Activated CD4-positive, alpha-beta T cell treated with anti-CD3 and anti-CD28 coated beads for 36 hours (primary cell): ENCODE measurements around the gene RGS3. TPM values are rescaled to one million over a fixed set of nuclear protein-coding genes. Genes with fewer than 3 reads are reported as not detected.
A peak's percentile ranks its signal among the peaks of the same experiment; 100 is the strongest.

Source experiments
- ATAC-seq: fragments of 200-7000 bp; cut with Tn5 transposase; one replicate; pipeline ENCODE4 v1.10.0; 2021; ENCODE audit warnings: mild to moderate bottlenecking, moderate library complexity
- CTCF ChIA-PET: fragments of 350-600 bp; sonication (Branson Sonifier 250); formaldehyde crosslinking; loops from one replicate; lab custom pipeline; 2021; ENCODE audit warnings: antibody characterized with exemption; lab: Charles Lee
- POLR2A ChIA-PET: fragments of 350-600 bp; sonication (Branson Sonifier 250); formaldehyde crosslinking; loops from one replicate; lab custom pipeline; 2021; ENCODE audit warnings: antibody characterized with exemption, inconsistent platforms; lab: Charles Lee
- DNase-seq: peaks from one replicate; pipeline ENCODE4 v3.0.0-alpha.2; 2020
- H3K27ac Mint-ChIP-seq: one replicate; pipeline ENCODE4 v1.8.0; 2021; ENCODE audit warnings: mixed read lengths
- H3K27me3 Mint-ChIP-seq: one replicate; pipeline ENCODE4 v1.8.0; 2021; ENCODE audit warnings: mixed read lengths
- H3K36me3 Mint-ChIP-seq: one replicate; pipeline ENCODE4 v1.8.0; 2021; ENCODE audit warnings: low read depth, mixed read lengths
- H3K4me1 Mint-ChIP-seq: one replicate; pipeline ENCODE4 v1.8.0; 2021; ENCODE audit warnings: mixed read lengths
- H3K4me3 Mint-ChIP-seq: one replicate; pipeline ENCODE4 v1.8.0; 2021; ENCODE audit warnings: mild to moderate bottlenecking, moderate library complexity, mixed read lengths
- H3K9me3 Mint-ChIP-seq: one replicate; pipeline ENCODE4 v1.8.0; 2021; ENCODE audit warnings: low read depth, mixed read lengths
- intact Hi-C, 2 experiments: fragments of 100-400 bp; cut with DNase I in 1 of 2; cut with micrococcal nuclease in 1 of 2; formaldehyde crosslinking; loops; one replicate each; pipeline versions ENCODE4 v1.14.2 to v1.15.1; 2022 to 2024; cut with DNase I, micrococcal nuclease
- total RNA-seq, 2 experiments: library from RNA; stranded (reverse); gene quantifications; one replicate each; pipeline ENCODE4 v1.2.3, GENCODE V29; 2021

Gene RGS3
- total RNA-seq, 2 experiments from 2014 or later, result 55.9 to 62.2 TPM

GRCh38 chr9:113530022-113530635 is 66.6 kb downstream of the RGS3 start:
- Mint-ChIP-seq H3K27ac (no peak overlapping the region), H3K27me3 (no peaks in the 10 kb centered on the region), H3K4me1 (peaks cover under 1% of the 10 kb centered on the region), H3K4me3 (no peak overlapping the region), H3K9me3 (no peaks in the 10 kb centered on the region), H3K36me3 (peaks cover 29% of the 10 kb centered on the region)
- DNase-seq, result no peak
- ATAC-seq, result no peak
- ChIA-PET POLR2A (no interaction called here), CTCF (interaction anchor here (0.8 kb wide), 1 partner anchor 15 kb away, joined by 3 read pairs; no protein-coding TSS in a partner anchor)
- intact Hi-C loops, result no loop called here

DNA sequence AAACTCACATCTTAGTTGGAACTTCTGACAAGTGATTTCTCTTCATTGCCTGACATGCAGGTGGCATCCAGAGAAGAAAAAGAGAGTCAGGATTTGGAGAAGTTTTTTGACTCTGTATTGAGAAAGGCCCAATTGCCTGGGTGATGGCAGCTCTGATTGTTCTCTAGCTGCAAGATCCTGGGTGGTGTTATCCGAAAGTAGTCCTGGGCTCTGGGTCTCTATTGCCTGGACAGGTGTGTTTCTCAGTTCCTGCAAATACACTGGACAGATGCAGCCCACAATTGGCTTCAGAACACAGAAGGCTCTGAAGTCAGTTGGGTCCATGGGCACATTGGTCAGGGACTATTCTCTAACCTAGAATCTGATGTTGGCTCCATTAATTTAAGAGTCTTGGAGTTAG is 67.4 kb downstream of the RGS3 start:
- Mint-ChIP-seq H3K4me1 (no peaks in the 10 kb centered on the region), H3K27me3 (no peaks in the 10 kb centered on the region), H3K9me3 (no peaks in the 10 kb centered on the region), H3K4me3 (no peak overlapping the region), H3K27ac (no peak overlapping the region), H3K36me3 (peaks cover 28% of the 10 kb centered on the region)
- ATAC-seq, result no peak
- no peak for DNase-seq
- POLR2A ChIA-PET, result no interaction called here
- intact Hi-C loops, result no loop called here
- CTCF ChIA-PET, result interaction anchor here (1.3 kb wide), 1 partner anchor 13 kb away, joined by 4 read pairs; no protein-coding TSS in a partner anchor

- intact Hi-C loops, result no loop called here
- Mint-ChIP-seq H3K9me3 (no peaks in the 10 kb centered on the region), H3K27ac (peak overlapping the region; percentile 12), H3K36me3 (peaks cover 24% of the 10 kb centered on the region), H3K27me3 (no peaks in the 10 kb centered on the region), H3K4me1 (no peaks in the 10 kb centered on the region), H3K4me3 (no peak overlapping the region)
- ChIA-PET POLR2A (interaction anchor here (0.6 kb wide), 1 partner anchor 328 kb away, joined by 3 read pairs; no protein-coding TSS in a partner anchor), CTCF (interaction anchor here (0.9 to 1.3 kb wide), 4 partner anchors 15 to 74 kb away, joined by 3 to 4 read pairs (median 4); no protein-coding TSS in a partner anchor)
- ATAC-seq (no peak), DNase-seq (no peak)
These were observed 68.6 kb downstream of the RGS3 start for GRCh38 chr9:113531919-113532808.

- H3K36me3 Mint-ChIP-seq, result peaks cover 22% of the 10 kb centered on the region
These were observed 69.3 kb downstream of the RGS3 start for GRCh38 chr9:113532809-113533190.

DNA sequence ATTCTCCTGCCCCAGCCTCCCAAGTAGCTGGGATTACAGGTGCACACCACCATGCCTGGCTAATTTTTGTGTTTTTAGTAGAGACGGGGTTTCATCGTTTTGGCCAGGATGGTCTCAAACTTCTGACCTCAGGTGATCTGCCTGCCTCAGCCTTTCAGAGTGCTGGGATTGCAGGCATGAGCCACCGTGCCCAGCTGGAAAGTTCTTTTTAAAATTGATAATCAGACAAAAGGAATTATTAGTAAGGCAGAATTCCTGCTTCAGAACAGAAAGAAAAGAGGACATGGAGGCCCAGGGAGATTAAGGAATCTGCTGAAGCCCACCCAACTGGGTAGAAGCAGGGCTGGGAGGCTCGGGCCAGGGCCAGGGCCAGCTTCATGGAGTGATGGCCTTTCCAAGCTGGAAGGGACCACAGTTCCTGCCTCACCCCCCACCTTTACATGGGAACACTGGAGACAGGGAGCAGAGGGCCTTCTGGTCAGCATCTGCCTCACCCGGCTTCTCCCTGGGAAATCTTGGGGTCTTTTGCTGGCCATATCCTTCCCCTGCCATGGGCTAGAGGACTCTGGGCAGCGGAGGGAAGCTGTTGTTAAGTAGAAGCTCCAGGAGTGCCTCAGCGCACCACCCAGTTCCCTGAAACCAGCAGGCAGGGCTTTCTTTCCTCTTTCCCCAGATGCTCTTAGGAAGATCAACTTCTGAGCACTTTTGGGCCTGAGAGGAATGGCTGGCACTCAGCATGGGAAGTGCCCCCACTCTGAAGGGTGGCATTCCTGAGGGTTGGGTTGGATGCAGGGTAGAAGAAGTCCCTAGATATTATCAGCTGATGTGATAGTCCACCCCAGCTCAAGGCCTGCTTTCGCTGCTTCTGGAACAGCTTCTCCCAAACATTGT is 70.1 kb downstream of the RGS3 start:
- H3K27me3 Mint-ChIP-seq, result no peaks in the 10 kb centered on the region
- intact Hi-C loops, result no loop called here
- ChIA-PET POLR2A (interaction anchor here (0.6 kb wide), 2 partner anchors 63 to 1912 kb away, joined by 5 to 8 read pairs; no protein-coding TSS in a partner anchor), CTCF (interaction anchor here (1.0 to 1.1 kb wide), 3 partner anchors 11 to 75 kb away, joined by 3 to 4 read pairs (median 3); no protein-coding TSS in a partner anchor)
- H3K27ac Mint-ChIP-seq, result no peak overlapping the region
- no peak overlapping the region for H3K4me3 Mint-ChIP-seq
- DNase-seq, result no peak
- no peak for ATAC-seq
- H3K9me3 Mint-ChIP-seq, result no peaks in the 10 kb centered on the region
- H3K4me1 Mint-ChIP-seq, result no peaks in the 10 kb centered on the region
- peaks cover 21% of the 10 kb centered on the region for H3K36me3 Mint-ChIP-seq

More at GRCh38 chr9:113532809-113533190, 69.3 kb downstream of the RGS3 start:
- no peaks in the 10 kb centered on the region for H3K27me3 Mint-ChIP-seq
- POLR2A ChIA-PET, result interaction anchor here (0.6 kb wide), 3 partner anchors 62 to 1911 kb away, joined by 3 to 8 read pairs (median 5); no protein-coding TSS in a partner anchor
- ATAC-seq (no peak), DNase-seq (no peak)
- intact Hi-C loops, result no loop called here
- H3K9me3 Mint-ChIP-seq, result no peaks in the 10 kb centered on the region
- H3K27ac Mint-ChIP-seq, result no peak overlapping the region
- CTCF ChIA-PET, result interaction anchor here (0.9 to 1.1 kb wide), 3 partner anchors 26 to 74 kb away, joined by 3 to 4 read pairs (median 3); no protein-coding TSS in a partner anchor
- H3K4me3 Mint-ChIP-seq, result no peak overlapping the region
- H3K4me1 Mint-ChIP-seq, result no peaks in the 10 kb centered on the region

- Mint-ChIP-seq H3K4me1 (no peaks in the 10 kb centered on the region), H3K27ac (no peak overlapping the region), H3K36me3 (peaks cover 16% of the 10 kb centered on the region), H3K27me3 (no peaks in the 10 kb centered on the region), H3K9me3 (no peaks in the 10 kb centered on the region), H3K4me3 (no peak overlapping the region)
- POLR2A ChIA-PET, result no interaction called here
- ATAC-seq, result no peak
- intact Hi-C loops, result no loop called here
- DNase-seq, result no peak
- CTCF ChIA-PET, result interaction anchor here (0.6 to 1.2 kb wide), 4 partner anchors 11 to 364 kb away, joined by 3 to 5 read pairs (median 3); no protein-coding TSS in a partner anchor
These were observed 72.2 kb downstream of the RGS3 start for GRCh38 chr9:113535756-113536155.

GRCh38 chr9:113536166-113536482 is 72.6 kb downstream of the RGS3 start:
- H3K27ac Mint-ChIP-seq, result no peak overlapping the region
- H3K27me3 Mint-ChIP-seq, result no peaks in the 10 kb centered on the region
- no peaks in the 10 kb centered on the region for H3K4me1 Mint-ChIP-seq
- ChIA-PET CTCF (interaction anchor here (0.6 to 1.2 kb wide), 4 partner anchors 10 to 364 kb away, joined by 3 to 5 read pairs (median 3); no protein-coding TSS in a partner anchor), POLR2A (no interaction called here)
- H3K9me3 Mint-ChIP-seq, result no peaks in the 10 kb centered on the region
- intact Hi-C loops, result no loop called here
- peaks cover 14% of the 10 kb centered on the region for H3K36me3 Mint-ChIP-seq
- no peak overlapping the region for H3K4me3 Mint-ChIP-seq
- ATAC-seq (no peak), DNase-seq (no peak)

DNA sequence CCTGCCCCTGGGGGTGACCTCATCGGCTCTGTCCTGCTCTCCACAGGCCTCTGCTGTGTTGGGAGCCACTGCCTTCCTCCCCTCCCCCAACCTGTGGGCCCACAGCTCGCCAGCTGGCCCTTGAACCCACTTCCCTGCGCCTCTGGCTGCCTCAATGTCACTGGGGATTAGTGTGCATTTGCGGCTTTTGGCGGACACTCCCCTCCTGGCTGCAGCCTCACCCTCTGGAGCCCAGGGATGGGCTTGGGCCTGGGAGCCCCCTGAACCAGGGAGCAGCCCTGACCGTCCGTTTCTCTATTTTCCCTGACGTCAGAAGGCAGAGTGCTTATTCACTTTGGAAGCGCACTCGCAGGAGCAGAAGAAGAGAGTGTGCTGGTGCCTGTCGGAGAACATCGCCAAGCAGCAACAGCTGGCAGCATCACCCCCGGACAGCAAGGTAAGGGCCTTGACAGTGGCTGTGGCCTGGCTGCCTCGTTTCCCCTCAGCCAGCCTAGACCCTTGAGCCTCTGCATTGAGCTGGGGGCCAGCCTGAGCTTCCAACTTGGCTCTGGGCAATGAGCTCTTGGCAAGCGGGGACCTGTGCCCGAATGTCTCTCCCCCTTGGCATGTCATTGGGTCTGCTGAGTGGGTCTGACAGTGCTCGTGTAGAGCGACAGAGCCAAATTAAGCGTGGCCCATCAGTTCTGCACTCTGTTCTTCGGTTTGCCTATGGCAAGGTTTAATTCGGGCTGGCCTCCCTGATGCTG is 73.1 kb downstream of the RGS3 start:
- peaks cover 13% of the 10 kb centered on the region for H3K36me3 Mint-ChIP-seq
- ChIA-PET CTCF (interaction anchor here (0.6 to 1.2 kb wide), 3 partner anchors 9 to 363 kb away, joined by 3 to 5 read pairs (median 3); no protein-coding TSS in a partner anchor), POLR2A (no interaction called here)
- no peak overlapping the region for H3K27ac Mint-ChIP-seq
- no peak for DNase-seq
- no peak overlapping the region for H3K4me3 Mint-ChIP-seq
- H3K27me3 Mint-ChIP-seq, result no peaks in the 10 kb centered on the region
- no peak for ATAC-seq
- H3K9me3 Mint-ChIP-seq, result no peaks in the 10 kb centered on the region
- no peaks in the 10 kb centered on the region for H3K4me1 Mint-ChIP-seq
- intact Hi-C loops, result no loop called here

DNA sequence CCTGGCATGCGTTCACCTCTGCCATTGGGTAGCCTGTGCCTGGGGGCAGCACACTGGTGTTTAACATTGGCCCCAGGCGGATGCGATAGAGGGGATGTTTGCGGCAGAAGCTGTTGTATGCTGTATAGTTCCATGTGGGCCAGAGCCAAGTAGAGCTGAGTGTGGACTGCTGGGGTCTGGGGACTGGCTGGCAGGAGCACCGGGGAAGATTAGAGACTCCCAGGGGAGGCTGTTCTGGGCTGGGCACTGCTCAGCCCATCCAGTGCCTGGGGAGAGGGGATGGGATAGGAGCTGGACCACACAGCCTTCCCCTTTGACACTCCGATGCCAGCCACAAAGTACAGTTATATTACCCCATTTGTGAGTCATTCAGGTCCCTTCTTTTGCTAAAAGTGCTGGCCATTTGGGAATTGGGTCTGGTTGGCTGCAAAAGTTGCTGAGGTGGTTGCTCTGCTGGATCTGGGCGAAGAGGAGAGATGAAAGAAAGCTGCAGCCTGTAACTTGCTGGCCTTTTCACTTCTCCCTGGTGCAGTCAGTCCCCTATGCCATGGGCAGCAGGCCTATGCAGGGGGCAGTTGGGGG is 73.8 kb downstream of the RGS3 start:
- intact Hi-C loops, result no loop called here
- Mint-ChIP-seq H3K4me3 (no peak overlapping the region), H3K27me3 (no peaks in the 10 kb centered on the region), H3K27ac (no peak overlapping the region), H3K9me3 (no peaks in the 10 kb centered on the region), H3K36me3 (peaks cover 18% of the 10 kb centered on the region), H3K4me1 (no peaks in the 10 kb centered on the region)
- ATAC-seq, result no peak
- POLR2A ChIA-PET, result no interaction called here
- CTCF ChIA-PET, result interaction anchor here (1.0 to 1.5 kb wide), 2 partner anchors 8 to 86 kb away, joined by 3 read pairs; no protein-coding TSS in a partner anchor
- DNase-seq, result no peak

GRCh38 chr9:113538131-113538530 is 74.6 kb downstream of the RGS3 start:
- no peaks in the 10 kb centered on the region for H3K27me3 Mint-ChIP-seq
- no peak overlapping the region for H3K27ac Mint-ChIP-seq
- intact Hi-C loops, result no loop called here
- H3K9me3 Mint-ChIP-seq, result no peaks in the 10 kb centered on the region
- H3K36me3 Mint-ChIP-seq, result peaks cover 16% of the 10 kb centered on the region
- ChIA-PET CTCF (interaction anchor here (1.5 kb wide), 1 partner anchor 87 kb away, joined by 3 read pairs; no protein-coding TSS in a partner anchor), POLR2A (no interaction called here)
- H3K4me1 Mint-ChIP-seq, result no peaks in the 10 kb centered on the region
- ATAC-seq, result no peak
- no peak overlapping the region for H3K4me3 Mint-ChIP-seq
- no peak for DNase-seq
